Forelimb muscle (tissue), 1 donor: ENCODE data around the gene MYO10. TPM values are rescaled to one million over a fixed set of nuclear protein-coding genes. Genes with fewer than 3 reads are reported as not detected.
A peak's percentile ranks its signal among the peaks of the same experiment; 100 is the strongest.
"Not testable (repeated sequence)": the region's sequence is repeated elsewhere in the genome, so short reads cannot be mapped to it uniquely, and the experiment has no call there.

Experiments
- DNase-seq: peaks from one replicate; pipeline ENCODE4 v3.0.0-alpha.2; 2013; ENCODE audit warnings: low read depth
- polyA plus RNA-seq: library from polyadenylated mRNA; unstranded; fragments of 120-200 nt; gene quantifications from one replicate; pipeline ENCODE4 v1.2.1, GENCODE V29; 2013; ENCODE audit not compliant: insufficient read length

The MYO10 gene
- polyA plus RNA-seq, 1 donor: 27.2 TPM

GRCh38 chr5:16740811-16741392 is 195.2 kb downstream of the MYO10 start:
- DNase-seq: no peak

- no peak for DNase-seq
Observed at GRCh38 chr5:16740066-16740810, 195.8 kb downstream of the MYO10 start.

GRCh38 chr5:16738393-16738792 is 197.7 kb downstream of the MYO10 start:
- DNase-seq: not testable (repeated sequence)

- DNase-seq: no peak
Observed at GRCh38 chr5:16737620-16738364, 198.3 kb downstream of the MYO10 start.

GRCh38 chr5:16737209-16737608 is 198.9 kb downstream of the MYO10 start:
- no peak for DNase-seq

- DNase-seq: no peak
Observed at GRCh38 chr5:16736158-16736995, 199.7 kb downstream of the MYO10 start.

GRCh38 chr5:16735101-16736060 is 200.7 kb downstream of the MYO10 start:
- DNase-seq: no peak

GRCh38 chr5:16733331-16734006 is 202.6 kb downstream of the MYO10 start:
- no peak for DNase-seq

GRCh38 chr5:16732356-16732755 is 203.7 kb downstream of the MYO10 start:
- no peak for DNase-seq

- DNase-seq: peak; percentile 62
Observed at GRCh38 chr5:16727755-16728325, 208.2 kb downstream of the MYO10 start.

GRCh38 chr5:16726538-16726946 is 209.5 kb downstream of the MYO10 start:
- no peak for DNase-seq

- DNase-seq: no peak
Observed at GRCh38 chr5:16725575-16725974, 210.5 kb downstream of the MYO10 start.

- no peak for DNase-seq
Observed at GRCh38 chr5:16723821-16724220, 212.3 kb downstream of the MYO10 start.

- no peak for DNase-seq
Observed at GRCh38 chr5:16722097-16722495, 214.0 kb downstream of the MYO10 start.

- no peak for DNase-seq
Observed at GRCh38 chr5:16721151-16722096, 214.7 kb downstream of the MYO10 start.

- not testable (repeated sequence) for DNase-seq
Observed at GRCh38 chr5:16718036-16718435, 218.1 kb downstream of the MYO10 start.

GRCh38 chr5:16713386-16713928 is 222.6 kb downstream of the MYO10 start:
- DNase-seq: no peak

GRCh38 chr5:16712620-16713019 is 223.5 kb downstream of the MYO10 start:
- no peak for DNase-seq
